GM18907 (cell line): ENCODE results near the gene POLR2J.
"Not testable (repeated sequence)": the region's sequence is repeated elsewhere in the genome, so short reads cannot be mapped to it uniquely, and the experiment has no call there.

Source experiments
- ATAC-seq: cut with Tn5 transposase; IDR thresholded peaks from one replicate; pipeline ENCODE4 v1.9.1; 2021; ENCODE audit warnings: mild to moderate bottlenecking, moderate library complexity; ENCODE audit not compliant: unreplicated experiment

POLR2J gene

GRCh38 chr7:102478314-102479208 lies at the start of gene POLR2J:
POLR2J (minus strand) TSS chr7:102478922; CDS start chr7:102478860, 62 bp downstream.
- peak; percentile 79 for ATAC-seq

- ATAC-seq: not testable (repeated sequence)
These were observed 49.4 kb upstream of the POLR2J start for GRCh38 chr7:102527822-102528793.

- ATAC-seq: not testable (repeated sequence)
These were observed 48.5 kb upstream of the POLR2J start for GRCh38 chr7:102527182-102527581.

- ATAC-seq: not testable (repeated sequence)
These were observed 46.1 kb upstream of the POLR2J start for GRCh38 chr7:102524803-102525202.

GRCh38 chr7:102520797-102521196 lies 42.1 kb upstream of the POLR2J start:
- ATAC-seq: not testable (repeated sequence)

GRCh38 chr7:102517550-102518147 lies 38.9 kb upstream of the POLR2J start, which contains the start of gene RASA4B:
RASA4B (minus strand) TSS chr7:102517777; CDS start chr7:102517710, 67 bp downstream.
- peak; percentile 57 for ATAC-seq

GRCh38 chr7:102516951-102517350 lies 38.2 kb upstream of the POLR2J start:
- ATAC-seq: not testable (repeated sequence)

GRCh38 chr7:102515889-102516288 lies 37.2 kb upstream of the POLR2J start:
- ATAC-seq: peak; percentile 2

GRCh38 chr7:102514881-102515721 lies 36.4 kb upstream of the POLR2J start:
- peak; percentile 72 for ATAC-seq

GRCh38 chr7:102512642-102513221 lies 34.0 kb upstream of the POLR2J start:
- ATAC-seq: not testable (repeated sequence)

GRCh38 chr7:102511860-102512522 lies 33.3 kb upstream of the POLR2J start:
- ATAC-seq: peak; percentile 34

GRCh38 chr7:102510575-102510974 lies 31.9 kb upstream of the POLR2J start:
- ATAC-seq: not testable (repeated sequence)

GRCh38 chr7:102507410-102508088 lies 28.8 kb upstream of the POLR2J start:
- ATAC-seq: not testable (repeated sequence)

GRCh38 chr7:102505298-102506185 lies 26.8 kb upstream of the POLR2J start:
- ATAC-seq: not testable (repeated sequence)

- ATAC-seq: not testable (repeated sequence)
These were observed 24.4 kb upstream of the POLR2J start for GRCh38 chr7:102503141-102503540.

GRCh38 chr7:102498321-102498720 lies 19.6 kb upstream of the POLR2J start:
- not testable (repeated sequence) for ATAC-seq

- ATAC-seq: not testable (repeated sequence)
These were observed 18.6 kb upstream of the POLR2J start for GRCh38 chr7:102497308-102497707.
